Upper lobe of left lung (tissue), 6 donors: ENCODE results near the gene APOL2. TPM values are rescaled to one million over a fixed set of nuclear protein-coding genes. Genes with fewer than 3 reads are reported as not detected.

Experiments used
- ATAC-seq, 2 donors: fragments of 200-7000 bp; cut with Tn5 transposase; one replicate each; pipeline ENCODE4 v1.9.1; 2022; ENCODE audit warnings: mild to moderate bottlenecking in 2 of 2, moderate library complexity in 2 of 2; ENCODE audit not compliant: low FRiP score in 2 of 2
- DNase-seq, 2 donors: peaks; one replicate each; pipeline ENCODE4 v3.0.0-alpha.2; 2019 to 2020
- H3K27ac ChIP-seq, 4 donors: fragments of 200-600 bp; sonication (generic); one replicate each; pipeline ENCODE4 v1.5.1; 2016 to 2019
- H3K27me3 ChIP-seq, 4 donors: fragments of 200-600 bp; sonication (generic); one replicate each; pipeline ENCODE4 v1.5.1; 2017 to 2019
- H3K36me3 ChIP-seq, 4 donors: fragments of 200-600 bp; sonication (generic); one replicate each; pipeline ENCODE4 v1.5.1; 2016 to 2019
- H3K4me1 ChIP-seq, 4 donors: fragments of 200-600 bp; sonication (generic); one replicate each; pipeline ENCODE4 v1.5.1; 2018 to 2019
- H3K4me3 ChIP-seq, 4 donors: fragments of 200-600 bp; sonication (generic); one replicate each; pipeline ENCODE4 v1.5.1; 2017 to 2019; ENCODE audit warnings: mild to moderate bottlenecking in 2 of 4, moderate library complexity in 1 of 4
- H3K9me3 ChIP-seq, 4 donors: fragments of 200-600 bp; sonication (generic); one replicate each; pipeline ENCODE4 v1.5.1; 2018 to 2019
- CTCF ChIP-seq, 6 experiments: fragments of 450-650 bp in 4 of 6; fragments of 200-600 bp in 2 of 6; sonication (generic) in 2 of 6; IDR thresholded peaks; one replicate each; pipeline ENCODE4 v1.5.1; 2016 to 2019; ENCODE audit warnings: antibody characterized with exemption in 6 of 6
- EP300 ChIP-seq, 4 donors: sonication (generic); formaldehyde crosslinking; IDR thresholded peaks; one replicate each; pipeline ENCODE4 v1.5.1; 2017; ENCODE audit warnings: antibody characterized with exemption in 4 of 4, control low read depth in 2 of 4
- POLR2A ChIP-seq, 4 donors: fragments of 450-650 bp; IDR thresholded peaks; one replicate each; pipeline ENCODE4 v1.5.1; 2016 to 2017; ENCODE audit warnings: antibody characterized with exemption in 4 of 4, mild to moderate bottlenecking in 2 of 4
- POLR2AphosphoS5 ChIP-seq, 2 donors: sonication (generic); formaldehyde crosslinking; IDR thresholded peaks; one replicate each; pipeline ENCODE4 v1.5.1; 2017; ENCODE audit warnings: antibody characterized with exemption in 2 of 2
- WGBS, 2 donors: methylation state at CpG; one replicate each; pipeline ENCODE4 v1.1.5; 2017 to 2018; 5-methylcytosine and 5-hydroxymethylcytosine counted together
- total RNA-seq, 6 donors: library from RNA; depleted of rRNA in 4 of 6; stranded (reverse); fragments of >200 nt in 4 of 6; gene quantifications; one replicate each; pipeline versions ENCODE4 v1.1.0 to v1.2.1, GENCODE V29; 2016 to 2021
- donor health status: DM: no; HTN: no; CAD: no; lungs with moderate emphysema.
- donor health status: DM: no; HTN: yes; CAD: no; lungs with severe emphysema.

The APOL2 gene
- total RNA-seq, 6 donors from 2014 or later = 32.8 to 76.5 (median 52.6) TPM

GRCh38 chr22:36249160-36249559 is 9.8 kb upstream of the APOL2 start:
- DNase-seq = no peak
- H3K27ac ChIP-seq = no peak overlapping the region
- H3K36me3 ChIP-seq = no peaks in the 10 kb centered on the region
- no peaks in the 10 kb centered on the region for H3K9me3 ChIP-seq
- TF ChIP-seq EP300 (IDR thresholded peaks at IDR 0.05) (no peak), POLR2A (IDR thresholded peaks at IDR 0.05) (no peak), POLR2AphosphoS5 (IDR thresholded peaks at IDR 0.05) (no peak), CTCF (IDR thresholded peaks at IDR 0.05) (no peak)
- WGBS, 2 donors = 88 to 94% methylated on average over 2 of the region's 2 CpGs
- H3K27me3 ChIP-seq = no peaks in the 10 kb centered on the region
- no peak for ATAC-seq
- H3K4me1 ChIP-seq = peaks cover 15 to 18% (median 15%) of the 10 kb centered on the region in 4 donors
- no peak overlapping the region for H3K4me3 ChIP-seq

GRCh38 chr22:36247955-36248354 is 8.6 kb upstream of the APOL2 start:
- Histone ChIP-seq H3K4me1 (peaks cover 5 to 8% (median 7%) of the 10 kb centered on the region in 4 donors), H3K27ac (no peak overlapping the region), H3K36me3 (no peaks in the 10 kb centered on the region), H3K27me3 (no peaks in the 10 kb centered on the region), H3K9me3 (no peaks in the 10 kb centered on the region), H3K4me3 (no peak overlapping the region)
- ATAC-seq (no peak), DNase-seq (no peak)
- TF ChIP-seq POLR2AphosphoS5 (IDR thresholded peaks at IDR 0.05) = no peak
- no peak for TF ChIP-seq CTCF (IDR thresholded peaks at IDR 0.05)
- TF ChIP-seq POLR2A (IDR thresholded peaks at IDR 0.05) = no peak
- WGBS, 2 donors = 55 to 65% methylated on average over 5 of the region's 5 CpGs

GRCh38 chr22:36246718-36247117 is 7.4 kb upstream of the APOL2 start:
- ATAC-seq (no peak), DNase-seq (no peak)
- H3K4me3 ChIP-seq = no peak overlapping the region
- H3K4me1 ChIP-seq = peaks cover 0 to 4% (median 2%) of the 10 kb centered on the region in 4 donors
- 80 to 81% methylated on average over 3 of the region's 3 CpGs for WGBS, 2 donors
- TF ChIP-seq EP300 (IDR thresholded peaks at IDR 0.05) (no peak), CTCF (IDR thresholded peaks at IDR 0.05) (no peak), POLR2A (IDR thresholded peaks at IDR 0.05) (no peak), POLR2AphosphoS5 (IDR thresholded peaks at IDR 0.05) (no peak)
- no peaks in the 10 kb centered on the region for H3K27me3 ChIP-seq
- no peaks in the 10 kb centered on the region for H3K36me3 ChIP-seq
- no peaks in the 10 kb centered on the region for H3K9me3 ChIP-seq
- no peak overlapping the region for H3K27ac ChIP-seq

GRCh38 chr22:36245805-36246356 is 6.6 kb upstream of the APOL2 start:
- ATAC-seq (no peak), DNase-seq (no peak)
- TF ChIP-seq POLR2AphosphoS5 (IDR thresholded peaks at IDR 0.05) (no peak), EP300 (IDR thresholded peaks at IDR 0.05) (no peak), CTCF (IDR thresholded peaks at IDR 0.05) (no peak), POLR2A (IDR thresholded peaks at IDR 0.05) (no peak)
- H3K4me3 ChIP-seq = no peak overlapping the region
- H3K9me3 ChIP-seq = no peaks in the 10 kb centered on the region
- H3K36me3 ChIP-seq = no peaks in the 10 kb centered on the region
- no peaks in the 10 kb centered on the region for H3K27me3 ChIP-seq
- no peak overlapping the region for H3K27ac ChIP-seq
- 64 to 77% methylated on average over 4 of the region's 4 CpGs for WGBS, 2 donors
- peaks cover 0 to 4% (median 2%) of the 10 kb centered on the region in 4 donors for H3K4me1 ChIP-seq
